Progenitor cell of endocrine pancreas (in vitro differentiated cells): ENCODE results near the gene DDX39B. TPM values are rescaled to one million over a fixed set of nuclear protein-coding genes. Genes with fewer than 3 reads are reported as not detected.

Experiments used
- DNase-seq: peaks from one replicate; pipeline ENCODE4 v3.0.0; 2021; ENCODE audit warnings: low spot score; ENCODE audit not compliant: unreplicated experiment
- H3K27ac Mint-ChIP-seq: 2 replicates; pipeline ENCODE4 v1.8.0; 2021; ENCODE audit warnings: mild to moderate bottlenecking, moderate library complexity, mixed read lengths
- H3K27me3 Mint-ChIP-seq: 2 replicates; pipeline ENCODE4 v1.8.0; 2021; ENCODE audit warnings: mixed read lengths
- H3K36me3 Mint-ChIP-seq: 2 replicates; pipeline ENCODE4 v1.8.0; 2022; ENCODE audit warnings: mixed read lengths; ENCODE audit not compliant: insufficient read depth
- H3K4me1 Mint-ChIP-seq: 2 replicates; pipeline ENCODE4 v1.8.0; 2021; ENCODE audit warnings: low read depth, mixed read lengths
- H3K4me3 Mint-ChIP-seq: 2 replicates; pipeline ENCODE4 v1.8.0; 2021; ENCODE audit warnings: low read depth, mild to moderate bottlenecking, moderate library complexity, mixed read lengths
- H3K9me3 Mint-ChIP-seq: 2 replicates; pipeline ENCODE4 v1.8.0; 2021; ENCODE audit warnings: low read depth, mixed read lengths
- CTCF ChIP-seq: fragments of 200-600 bp; sonication (generic); IDR thresholded peaks from one replicate; pipeline ENCODE4 v1.5.0; 2021; ENCODE audit warnings: antibody characterized with exemption, mild to moderate bottlenecking; ENCODE audit not compliant: unreplicated experiment
- total RNA-seq: library from RNA; stranded (reverse); gene quantifications from 2 replicates; pipeline ENCODE4 v1.2.1, GENCODE V29; 2021

Gene DDX39B
- total RNA-seq, 1 donor from 2014 or later, result 810 TPM

- H3K27ac Mint-ChIP-seq, result peak overlapping the region; percentile 23
Measured at GRCh38 chr6:31567531-31568370, 25.9 kb upstream of the DDX39B start.

GRCh38 chr6:31560697-31561058 is 18.9 kb upstream of the DDX39B start:
- no peaks in the 10 kb centered on the region for H3K9me3 Mint-ChIP-seq
- TF ChIP-seq CTCF, result no peak
- peaks cover 12% of the 10 kb centered on the region for H3K36me3 Mint-ChIP-seq
- H3K4me1 Mint-ChIP-seq, result no peaks in the 10 kb centered on the region
- H3K27me3 Mint-ChIP-seq, result no peaks in the 10 kb centered on the region
- DNase-seq, result no peak
- no peak overlapping the region for H3K27ac Mint-ChIP-seq
- H3K4me3 Mint-ChIP-seq, result no peak overlapping the region

More at GRCh38 chr6:31567531-31568370, 25.9 kb upstream of the DDX39B start:
- Mint-ChIP-seq H3K4me1 (peaks cover 2% of the 10 kb centered on the region), H3K4me3 (no peak overlapping the region), H3K36me3 (no peaks in the 10 kb centered on the region), H3K27me3 (peaks cover 10% of the 10 kb centered on the region), H3K9me3 (no peaks in the 10 kb centered on the region)
- no peak for DNase-seq
- no peak for TF ChIP-seq CTCF

- no peaks in the 10 kb centered on the region for H3K4me1 Mint-ChIP-seq
- TF ChIP-seq CTCF, result no peak
- DNase-seq, result no peak
Measured at GRCh38 chr6:31559958-31560696, 18.3 kb upstream of the DDX39B start.

GRCh38 chr6:31559606-31559957 is 17.8 kb upstream of the DDX39B start:
- H3K4me1 Mint-ChIP-seq, result no peaks in the 10 kb centered on the region
- H3K4me3 Mint-ChIP-seq, result no peak overlapping the region
- no peak for DNase-seq
- H3K27me3 Mint-ChIP-seq, result no peaks in the 10 kb centered on the region
- H3K9me3 Mint-ChIP-seq, result no peaks in the 10 kb centered on the region
- peaks cover 14% of the 10 kb centered on the region for H3K36me3 Mint-ChIP-seq
- no peak for TF ChIP-seq CTCF
- no peak overlapping the region for H3K27ac Mint-ChIP-seq

More at GRCh38 chr6:31559958-31560696, 18.3 kb upstream of the DDX39B start:
- H3K27me3 Mint-ChIP-seq, result no peaks in the 10 kb centered on the region
- H3K4me3 Mint-ChIP-seq, result no peak overlapping the region
- H3K27ac Mint-ChIP-seq, result no peak overlapping the region
- H3K36me3 Mint-ChIP-seq, result peaks cover 12% of the 10 kb centered on the region
- no peaks in the 10 kb centered on the region for H3K9me3 Mint-ChIP-seq

GRCh38 chr6:31558631-31559500 is 17.1 kb upstream of the DDX39B start:
- TF ChIP-seq CTCF, result no peak
- Mint-ChIP-seq H3K36me3 (peaks cover 14% of the 10 kb centered on the region), H3K27me3 (no peaks in the 10 kb centered on the region), H3K4me1 (no peaks in the 10 kb centered on the region), H3K27ac (no peak overlapping the region), H3K9me3 (no peaks in the 10 kb centered on the region), H3K4me3 (no peak overlapping the region)
- DNase-seq, result no peak
